ENCODE results near the gene FTSJ1.

The FTSJ1 gene

DNA sequence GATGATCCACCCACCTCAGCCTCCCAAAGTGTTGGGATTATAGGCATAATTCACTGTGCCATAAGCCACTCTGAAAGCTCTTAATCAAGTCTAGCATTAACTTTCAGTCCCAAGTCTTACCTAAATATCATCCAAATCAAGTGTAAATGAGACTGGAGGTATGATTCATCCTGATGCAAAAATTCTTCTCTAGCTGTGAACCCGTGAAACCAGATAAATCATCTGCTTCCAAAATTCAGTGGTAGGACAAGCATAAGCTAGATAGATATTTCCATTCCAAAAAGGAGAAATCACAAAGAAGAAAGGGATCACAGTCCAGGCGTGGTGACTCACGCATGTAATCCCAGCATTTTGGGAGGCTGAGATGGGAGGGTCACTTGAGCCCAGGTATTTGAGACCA lies 54.7 kb downstream of the FTSJ1 start:
- DNase-seq: no peak

DNA sequence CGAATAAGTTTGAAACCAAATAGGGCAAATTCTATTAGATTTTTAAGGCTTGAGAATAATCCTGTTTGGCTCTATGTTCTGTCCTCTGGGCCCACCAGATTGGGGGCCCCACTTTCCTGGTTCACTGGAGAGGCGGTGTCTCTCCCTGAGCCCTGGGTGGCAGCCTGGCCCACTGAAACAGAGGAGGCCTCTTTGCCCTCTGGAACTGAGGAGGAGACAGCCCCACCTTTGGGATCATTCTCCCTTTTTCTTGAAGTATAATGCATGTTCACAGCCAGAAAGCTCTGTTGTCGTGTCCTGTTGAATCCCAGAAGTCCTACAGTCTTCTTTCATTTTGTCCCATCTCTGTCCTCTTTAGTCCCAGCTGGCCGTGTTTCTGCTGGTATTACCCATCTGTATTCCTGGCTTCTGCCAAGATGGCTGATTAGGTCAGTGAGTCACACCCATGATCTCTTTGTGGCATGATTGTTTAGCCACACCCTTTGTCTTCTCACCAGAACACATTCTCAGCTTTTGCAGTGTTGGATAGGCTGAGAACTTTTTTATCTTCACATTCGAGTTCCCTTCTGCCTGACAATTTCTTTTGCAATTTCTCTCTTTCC lies 55.5 kb downstream of the FTSJ1 start:
- DNase-seq: no peak

GRCh38 chrX:48532161-48532560 lies 56.2 kb downstream of the FTSJ1 start:
- no peak for DNase-seq

- DNase-seq: no peak
These were observed 57.2 kb downstream of the FTSJ1 start for GRCh38 chrX:48533165-48533564.

Data from activated CD4-positive, alpha-beta T cell treated with anti-CD3 and anti-CD28 coated beads, Interleukin-2, amount 50 U/mL, for 4 hours (primary cell).